Mesenchymal stem cell (in vitro differentiated cells and primary cell): ENCODE results near the gene RPP14.

Source experiments
- DNase-seq: peaks from one replicate; pipeline ENCODE4 v3.0.0-alpha.2; 2013
- H2AFZ ChIP-seq: one replicate; pipeline ENCODE4 v1.6.1; 2013; ENCODE audit warnings: low read depth, mild to moderate bottlenecking, control low read depth, inconsistent platforms, low read length, moderate library complexity
- H2AK5ac ChIP-seq: 2 replicates; pipeline ENCODE4 v1.6.1; 2013; ENCODE audit warnings: low read length, moderate library complexity, mild to moderate bottlenecking, inconsistent platforms; ENCODE audit not compliant: severe bottlenecking
- H2BK120ac ChIP-seq: one replicate; pipeline ENCODE4 v1.6.1; 2013; ENCODE audit warnings: low read depth, mild to moderate bottlenecking, inconsistent platforms, low read length, moderate library complexity
- H2BK12ac ChIP-seq, 2 experiments: one replicate each; pipeline ENCODE4 v1.6.1; 2013; ENCODE audit warnings: inconsistent platforms in 2 of 2, low read length in 2 of 2, mild to moderate bottlenecking in 2 of 2, moderate library complexity in 2 of 2, control low read depth in 1 of 2
- H2BK15ac ChIP-seq: one replicate; pipeline ENCODE4 v1.6.1; 2013; ENCODE audit warnings: mild to moderate bottlenecking, low read depth, inconsistent platforms; ENCODE audit not compliant: poor library complexity, severe bottlenecking
- H2BK5ac ChIP-seq: 2 replicates; pipeline ENCODE4 v1.6.1; 2013; ENCODE audit warnings: low read depth, mild to moderate bottlenecking, low read length, control low read depth, inconsistent platforms; ENCODE audit not compliant: poor library complexity, severe bottlenecking
- H3K14ac ChIP-seq, 2 experiments: one replicate each; pipeline ENCODE4 v1.6.1; 2013; ENCODE audit warnings: inconsistent platforms in 2 of 2, low read length in 2 of 2, control low read depth in 1 of 2, mild to moderate bottlenecking in 1 of 2, moderate library complexity in 1 of 2
- H3K18ac ChIP-seq, 2 experiments: one replicate each; pipeline ENCODE4 v1.6.1; 2013; ENCODE audit warnings: inconsistent platforms in 2 of 2, low read length in 2 of 2, control low read depth in 1 of 2, low read depth in 1 of 2, mild to moderate bottlenecking in 1 of 2
- H3K23ac ChIP-seq, 2 experiments: one replicate each; pipeline ENCODE4 v1.6.1; 2013; ENCODE audit warnings: inconsistent platforms in 2 of 2, low read length in 2 of 2, mild to moderate bottlenecking in 2 of 2, moderate library complexity in 2 of 2, control low read depth in 1 of 2
- H3K27ac ChIP-seq: 2 replicates; pipeline ENCODE4 v1.5.1; 2013; ENCODE audit warnings: mild to moderate bottlenecking, moderate library complexity, low read length, control low read depth, inconsistent platforms; ENCODE audit not compliant: poor library complexity, severe bottlenecking
- H3K27me3 ChIP-seq, 2 experiments: 2 replicates each; pipeline versions ENCODE4 v1.6.1 to v1.7.0; 2013; ENCODE audit warnings: low read length in 2 of 2, mild to moderate bottlenecking in 2 of 2, moderate library complexity in 2 of 2, control low read depth in 1 of 2, inconsistent platforms in 1 of 2; ENCODE audit not compliant: control insufficient read depth in 1 of 2, insufficient read depth in 1 of 2
- H3K36me3 ChIP-seq, 2 experiments: 2 replicates each; pipeline versions ENCODE4 v1.6.1 to v1.7.0; 2013; ENCODE audit warnings: low read length in 2 of 2, control low read depth in 1 of 2, inconsistent platforms in 1 of 2, low read depth in 1 of 2, mild to moderate bottlenecking in 1 of 2; ENCODE audit not compliant: insufficient read depth in 2 of 2, control insufficient read depth in 1 of 2
- H3K4ac ChIP-seq, 2 experiments: one replicate each; pipeline ENCODE4 v1.6.1; 2013; ENCODE audit warnings: inconsistent platforms in 2 of 2, low read length in 2 of 2, mild to moderate bottlenecking in 2 of 2, moderate library complexity in 2 of 2, control low read depth in 1 of 2, low read depth in 1 of 2
- H3K4me1 ChIP-seq: 2 replicates; pipeline ENCODE4 v1.6.1; 2013; ENCODE audit warnings: low read depth, low read length, control low read depth; ENCODE audit not compliant: control insufficient read depth, insufficient read depth
- H3K4me2 ChIP-seq: 2 replicates; pipeline ENCODE4 v1.6.1; 2013; ENCODE audit warnings: low read length, mild to moderate bottlenecking, inconsistent platforms; ENCODE audit not compliant: poor library complexity, severe bottlenecking
- H3K4me3 ChIP-seq, 2 experiments: 2 replicates each; pipeline versions ENCODE4 v1.5.1 to v1.7.0; 2013; ENCODE audit warnings: low read length in 2 of 2, mild to moderate bottlenecking in 2 of 2, control low read depth in 1 of 2, low read depth in 1 of 2; ENCODE audit not compliant: insufficient read depth in 1 of 2
- H3K79me1 ChIP-seq: replicated peaks from 2 replicates; pipeline ENCODE4 v1.6.1; 2013; ENCODE audit warnings: mild to moderate bottlenecking, control low read depth, low read length, inconsistent platforms; ENCODE audit not compliant: poor library complexity, severe bottlenecking
- H3K9ac ChIP-seq: 2 replicates; pipeline ENCODE4 v1.7.0; 2013; ENCODE audit warnings: mild to moderate bottlenecking, low read length, moderate library complexity
- H3K9me3 ChIP-seq: 2 replicates; pipeline ENCODE4 v1.7.0; 2013; ENCODE audit warnings: mild to moderate bottlenecking, low read length; ENCODE audit not compliant: control insufficient read depth
- H4K8ac ChIP-seq: one replicate; pipeline ENCODE4 v1.6.1; 2013; ENCODE audit warnings: inconsistent platforms, mild to moderate bottlenecking, low read length, moderate library complexity
- H4K91ac ChIP-seq: one replicate; pipeline ENCODE4 v1.6.1; 2013; ENCODE audit warnings: mild to moderate bottlenecking, low read length, inconsistent platforms
- WGBS: methylation state at CpG from one replicate; pipeline ENCODE4 v1.1.7; 2013; ENCODE audit warnings: mixed read lengths; 5-methylcytosine and 5-hydroxymethylcytosine counted together

RPP14 gene

DNA sequence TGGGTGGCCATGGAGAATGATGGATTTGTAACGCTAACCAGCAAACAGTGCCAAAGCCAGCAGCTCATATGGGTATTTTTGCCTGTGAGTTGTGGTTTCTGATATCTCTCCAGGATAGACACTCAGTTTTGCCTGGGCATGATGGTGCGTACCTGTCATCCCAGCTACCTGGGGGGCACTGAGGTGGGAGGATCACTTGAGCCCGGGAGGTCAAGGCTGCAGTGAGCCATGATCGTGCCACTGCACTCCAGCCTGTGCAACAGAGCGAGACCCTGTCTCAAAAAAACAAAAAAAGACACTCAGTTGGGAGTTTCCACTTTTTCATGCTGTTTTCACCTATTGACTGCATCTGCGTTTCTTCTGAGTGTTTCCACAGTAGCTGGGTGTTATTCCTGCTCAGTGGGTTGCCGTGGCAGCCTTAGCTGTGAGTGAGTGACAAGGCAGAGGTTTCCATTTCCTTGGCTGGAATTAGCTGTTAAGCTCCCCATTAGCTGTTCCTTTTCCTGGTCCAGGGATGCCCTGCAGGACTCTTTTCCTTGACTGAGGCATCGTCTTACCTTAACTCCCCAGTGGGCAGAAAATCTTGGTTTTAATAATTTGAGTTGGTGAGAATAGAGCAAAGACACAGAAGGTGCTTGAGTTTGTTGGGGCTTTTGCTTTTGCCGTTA, 14.2 kb upstream of the RPP14 start:
- H2AFZ ChIP-seq: no peak overlapping the region
- H2AK5ac ChIP-seq: no peak overlapping the region
- no peak overlapping the region for H3K14ac ChIP-seq
- no peak overlapping the region for H3K23ac ChIP-seq
- peaks cover 0 to 6% of the 10 kb centered on the region in 2 experiments for H3K27me3 ChIP-seq
- H3K4me1 ChIP-seq: no peaks in the 10 kb centered on the region
- H4K91ac ChIP-seq: no peak overlapping the region
- H3K9ac ChIP-seq: no peak overlapping the region
- no peak overlapping the region for H2BK5ac ChIP-seq
- H2BK15ac ChIP-seq: no peak overlapping the region
- peaks cover 10% of the 10 kb centered on the region for H3K9me3 ChIP-seq
- DNase-seq: no peak
- no peak overlapping the region for H3K4ac ChIP-seq
- no peak overlapping the region for H2BK120ac ChIP-seq
- peaks cover 6 to 13% of the 10 kb centered on the region in 2 experiments for H3K36me3 ChIP-seq
- 81% methylated on average over 9 of the region's 9 CpGs for WGBS
- H3K4me2 ChIP-seq: no peak overlapping the region
- no peak overlapping the region for H3K27ac ChIP-seq
- no peak overlapping the region for H4K8ac ChIP-seq
- H3K4me3 ChIP-seq: no peak overlapping the region
- H3K18ac ChIP-seq: no peak overlapping the region
- H2BK12ac ChIP-seq: no peak overlapping the region
- H3K79me1 ChIP-seq: no peaks in the 10 kb centered on the region

DNA sequence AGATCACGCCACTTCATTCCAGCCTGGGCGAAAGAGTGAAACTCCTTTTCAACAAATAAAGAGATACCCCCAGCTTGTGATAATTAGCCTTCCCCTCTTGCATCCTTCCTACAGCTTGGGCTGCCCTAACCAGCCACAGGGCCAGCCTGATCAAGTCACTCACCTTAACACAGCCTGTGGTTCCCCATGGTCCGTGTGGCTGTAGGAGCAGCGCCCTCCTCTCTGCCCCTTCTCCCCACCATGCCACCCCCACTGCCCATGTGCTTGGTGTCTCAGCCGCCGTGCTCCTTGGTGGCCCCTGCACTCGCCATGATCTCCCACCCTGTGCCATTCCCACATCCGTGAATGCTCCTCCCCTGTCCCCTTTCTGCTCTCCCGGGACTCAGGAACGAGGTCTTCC, 13.2 kb upstream of the RPP14 start:
- H3K79me1 ChIP-seq: no peaks in the 10 kb centered on the region
- H2BK5ac ChIP-seq: no peak overlapping the region
- no peak overlapping the region for H2BK12ac ChIP-seq
- 88% methylated on average over 10 of the region's 10 CpGs for WGBS
- no peaks in the 10 kb centered on the region for H3K4me1 ChIP-seq
- no peak overlapping the region for H3K4me3 ChIP-seq
- H3K4ac ChIP-seq: no peak overlapping the region
- H3K27ac ChIP-seq: no peak overlapping the region
- H3K4me2 ChIP-seq: no peak overlapping the region
- H2AFZ ChIP-seq: no peak overlapping the region
- no peak for DNase-seq
- H4K8ac ChIP-seq: no peak overlapping the region
- H3K27me3 ChIP-seq: peaks cover under 1 to 8% of the 10 kb centered on the region in 2 experiments
- no peak overlapping the region for H3K14ac ChIP-seq
- H2BK15ac ChIP-seq: no peak overlapping the region
- no peak overlapping the region for H4K91ac ChIP-seq
- no peak overlapping the region for H2AK5ac ChIP-seq
- H3K36me3 ChIP-seq: peaks cover 6% of the 10 kb centered on the region in 2 experiments
- no peak overlapping the region for H3K23ac ChIP-seq
- no peak overlapping the region for H3K18ac ChIP-seq
- H3K9me3 ChIP-seq: peaks cover 10% of the 10 kb centered on the region
- H2BK120ac ChIP-seq: no peak overlapping the region
- H3K9ac ChIP-seq: no peak overlapping the region

DNA sequence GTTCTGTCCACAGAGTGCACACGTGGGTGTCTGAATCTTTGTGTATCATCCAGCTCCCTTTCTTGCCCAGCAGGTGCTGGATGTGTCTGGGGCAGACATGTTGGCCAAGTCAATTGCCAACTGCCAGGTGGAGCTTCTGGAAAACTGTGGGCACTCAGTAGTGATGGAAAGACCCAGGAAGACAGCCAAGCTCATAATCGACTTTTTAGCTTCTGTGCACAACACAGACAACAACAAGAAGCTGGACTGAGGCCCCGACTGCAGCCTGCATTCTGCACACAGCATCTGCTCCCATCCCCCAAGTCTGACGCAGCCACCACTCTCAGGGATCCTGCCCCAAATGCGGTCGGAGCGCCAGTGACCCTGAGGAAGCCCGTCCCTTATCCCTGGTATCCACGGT, 12.5 kb upstream of the RPP14 start:
- Histone ChIP-seq H3K36me3 (peaks cover 1 to 6% of the 10 kb centered on the region in 2 experiments), H3K9me3 (peaks cover 10% of the 10 kb centered on the region), H3K27me3 (peaks cover 7 to 14% of the 10 kb centered on the region in 2 experiments), H2BK12ac (no peak overlapping the region), H2AK5ac (no peak overlapping the region), H2BK120ac (no peak overlapping the region), H3K14ac (no peak overlapping the region), H3K4ac (no peak overlapping the region), H2AFZ (no peak overlapping the region), H3K18ac (no peak overlapping the region), H3K79me1 (no peaks in the 10 kb centered on the region), H3K27ac (no peak overlapping the region), H3K9ac (no peak overlapping the region), H4K8ac (no peak overlapping the region), H4K91ac (no peak overlapping the region), H2BK5ac (no peak overlapping the region), H3K4me3 (no peak overlapping the region), H2BK15ac (no peak overlapping the region), H3K23ac (no peak overlapping the region), H3K4me1 (no peaks in the 10 kb centered on the region), H3K4me2 (no peak overlapping the region)
- WGBS: 85% methylated on average over 9 of the region's 9 CpGs
- DNase-seq: no peak

DNA sequence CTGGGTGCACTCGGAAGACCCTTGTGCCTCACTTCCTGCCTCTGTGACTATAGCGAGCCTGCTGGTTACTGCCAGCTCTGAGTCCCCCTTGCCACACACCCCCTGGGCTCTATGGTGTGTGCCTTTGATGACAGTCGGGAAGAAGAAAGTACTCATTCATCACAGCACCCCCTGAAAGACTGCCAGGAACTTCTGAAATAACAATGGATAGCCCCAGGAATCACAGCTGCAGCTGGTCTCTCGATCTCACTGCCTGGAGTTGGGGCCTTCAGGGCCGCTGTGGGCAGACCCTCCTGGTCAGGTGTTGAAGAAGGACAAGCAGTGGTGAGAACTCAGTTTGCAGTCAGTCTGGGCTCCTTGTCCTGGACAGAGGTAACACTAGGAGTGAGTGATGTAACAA, 9.8 kb upstream of the RPP14 start:
- H3K4me1 ChIP-seq: no peaks in the 10 kb centered on the region
- no peak overlapping the region for H3K18ac ChIP-seq
- no peak overlapping the region for H2AK5ac ChIP-seq
- no peak overlapping the region for H2BK15ac ChIP-seq
- H3K14ac ChIP-seq: no peak overlapping the region
- H3K9ac ChIP-seq: no peak overlapping the region
- H3K23ac ChIP-seq: no peak overlapping the region
- H4K91ac ChIP-seq: no peak overlapping the region
- no peak overlapping the region for H3K4me3 ChIP-seq
- no peak overlapping the region for H2BK12ac ChIP-seq
- no peak overlapping the region for H2BK120ac ChIP-seq
- DNase-seq: no peak
- no peak overlapping the region for H2AFZ ChIP-seq
- H2BK5ac ChIP-seq: no peak overlapping the region
- H3K79me1 ChIP-seq: no peaks in the 10 kb centered on the region
- WGBS: 76% methylated on average over 4 of the region's 5 CpGs
- no peak overlapping the region for H3K4me2 ChIP-seq
- H3K27ac ChIP-seq: no peak overlapping the region
- no peak overlapping the region for H4K8ac ChIP-seq
- peaks cover 0 to 6% of the 10 kb centered on the region in 2 experiments for H3K36me3 ChIP-seq
- H3K9me3 ChIP-seq: peaks cover 10% of the 10 kb centered on the region
- H3K4ac ChIP-seq: no peak overlapping the region
- H3K27me3 ChIP-seq: peaks cover 15 to 28% of the 10 kb centered on the region in 2 experiments
